Activated CD4-positive, alpha-beta T cell treated with anti-CD3 and anti-CD28 coated beads, Interleukin-2, amount 10 ng/mL, durations not matched to agents 7 days and 5 days (primary cell): Measurements from ENCODE around the gene MFAP5. TPM values are rescaled to one million over a fixed set of nuclear protein-coding genes. Genes with fewer than 3 reads are reported as not detected.

ENCODE experiments used
- CTCF ChIA-PET: fragments of 350-600 bp; sonication (Branson Sonifier 250); formaldehyde crosslinking; loops from one replicate; lab custom pipeline; 2021; ENCODE audit warnings: antibody characterized with exemption; lab: Charles Lee
- POLR2A ChIA-PET: fragments of 350-600 bp; sonication (Branson Sonifier 250); formaldehyde crosslinking; loops from one replicate; lab custom pipeline; 2021; ENCODE audit warnings: antibody characterized with exemption; lab: Charles Lee
- DNase-seq: peaks from one replicate; pipeline ENCODE4 v3.0.0-alpha.2; 2020
- H3K27ac Mint-ChIP-seq: one replicate; pipeline ENCODE4 v1.8.0; 2021; ENCODE audit warnings: mild to moderate bottlenecking, moderate library complexity, mixed read lengths
- H3K27me3 Mint-ChIP-seq: one replicate; pipeline ENCODE4 v1.8.0; 2021; ENCODE audit warnings: mixed read lengths
- H3K36me3 Mint-ChIP-seq: one replicate; pipeline ENCODE4 v1.8.0; 2021; ENCODE audit warnings: low read depth, mixed read lengths
- H3K4me1 Mint-ChIP-seq: one replicate; pipeline ENCODE4 v1.8.0; 2021; ENCODE audit warnings: mixed read lengths
- H3K4me3 Mint-ChIP-seq: one replicate; pipeline ENCODE4 v1.8.0; 2021; ENCODE audit warnings: mild to moderate bottlenecking, moderate library complexity, mixed read lengths
- H3K9me3 Mint-ChIP-seq: one replicate; pipeline ENCODE4 v1.8.0; 2021; ENCODE audit warnings: mixed read lengths
- total RNA-seq, 2 experiments: library from RNA; stranded (reverse); gene quantifications; one replicate each; pipeline ENCODE4 v1.2.3, GENCODE V29; 2021

Gene MFAP5
- total RNA-seq, 2 experiments from 2014 or later, result not detected

- Mint-ChIP-seq H3K27ac (no peak overlapping the region), H3K4me3 (no peak overlapping the region), H3K9me3 (no peaks in the 10 kb centered on the region), H3K4me1 (peaks cover 9% of the 10 kb centered on the region), H3K36me3 (no peaks in the 10 kb centered on the region), H3K27me3 (peaks cover 31% of the 10 kb centered on the region)
- DNase-seq, result no peak
- CTCF ChIA-PET, result interaction anchor here (1.8 kb wide), 1 partner anchor 357 kb away, joined by 5 read pairs; no protein-coding TSS in a partner anchor
- POLR2A ChIA-PET, result no interaction called here
Measured at GRCh38 chr12:8692573-8692972, 29.9 kb upstream of the MFAP5 start.

- Mint-ChIP-seq H3K36me3 (no peaks in the 10 kb centered on the region), H3K4me3 (no peak overlapping the region), H3K27ac (no peak overlapping the region), H3K4me1 (peaks cover 3% of the 10 kb centered on the region), H3K9me3 (no peaks in the 10 kb centered on the region), H3K27me3 (peaks cover 22% of the 10 kb centered on the region)
- no peak for DNase-seq
- ChIA-PET CTCF (no interaction called here), POLR2A (no interaction called here)
Measured at GRCh38 chr12:8689681-8690080, 27.1 kb upstream of the MFAP5 start.

- H3K27ac Mint-ChIP-seq, result no peak overlapping the region
- H3K36me3 Mint-ChIP-seq, result no peaks in the 10 kb centered on the region
- peaks cover 3% of the 10 kb centered on the region for H3K4me1 Mint-ChIP-seq
- no peak overlapping the region for H3K4me3 Mint-ChIP-seq
- no peaks in the 10 kb centered on the region for H3K9me3 Mint-ChIP-seq
- H3K27me3 Mint-ChIP-seq, result peaks cover 22% of the 10 kb centered on the region
- CTCF ChIA-PET, result interaction anchor here (0.6 to 0.7 kb wide), 2 partner anchors 202 to 1329 kb away, joined by 3 to 5 read pairs; no protein-coding TSS in a partner anchor
- DNase-seq, result no peak
- POLR2A ChIA-PET, result no interaction called here
Measured at GRCh38 chr12:8687846-8688601, 25.4 kb upstream of the MFAP5 start.

- Mint-ChIP-seq H3K36me3 (no peaks in the 10 kb centered on the region), H3K4me3 (no peak overlapping the region), H3K27me3 (peaks cover 13% of the 10 kb centered on the region), H3K27ac (no peak overlapping the region), H3K9me3 (no peaks in the 10 kb centered on the region), H3K4me1 (peaks cover 4% of the 10 kb centered on the region)
- ChIA-PET POLR2A (interaction anchor here (0.5 kb wide), 1 partner anchor 369 kb away, joined by 3 read pairs; no protein-coding TSS in a partner anchor), CTCF (no interaction called here)
- DNase-seq, result no peak
Measured at GRCh38 chr12:8685051-8685450, 22.4 kb upstream of the MFAP5 start.

- ChIA-PET POLR2A (no interaction called here), CTCF (interaction anchor here (0.9 kb wide), 2 partner anchors 18 to 209 kb away, joined by 3 read pairs; no protein-coding TSS in a partner anchor)
- Mint-ChIP-seq H3K9me3 (no peaks in the 10 kb centered on the region), H3K27me3 (peaks cover 7% of the 10 kb centered on the region), H3K27ac (no peak overlapping the region), H3K4me1 (peaks cover 4% of the 10 kb centered on the region), H3K36me3 (no peaks in the 10 kb centered on the region), H3K4me3 (no peak overlapping the region)
- no peak for DNase-seq
Measured at GRCh38 chr12:8681129-8681884, 18.7 kb upstream of the MFAP5 start.

- CTCF ChIA-PET, result no interaction called here
- no peaks in the 10 kb centered on the region for H3K36me3 Mint-ChIP-seq
- peaks cover 7% of the 10 kb centered on the region for H3K27me3 Mint-ChIP-seq
- H3K4me3 Mint-ChIP-seq, result no peak overlapping the region
- no peak for DNase-seq
- H3K27ac Mint-ChIP-seq, result no peak overlapping the region
- H3K9me3 Mint-ChIP-seq, result no peaks in the 10 kb centered on the region
- POLR2A ChIA-PET, result no interaction called here
- H3K4me1 Mint-ChIP-seq, result peaks cover 9% of the 10 kb centered on the region
Measured at GRCh38 chr12:8680533-8680932, 17.9 kb upstream of the MFAP5 start.

- ChIA-PET CTCF (interaction anchor here (1.4 kb wide), 1 partner anchor 555 kb away, joined by 3 read pairs; no protein-coding TSS in a partner anchor), POLR2A (no interaction called here)
- DNase-seq, result no peak
- H3K27me3 Mint-ChIP-seq, result peaks cover 5% of the 10 kb centered on the region
- H3K27ac Mint-ChIP-seq, result no peak overlapping the region
- no peaks in the 10 kb centered on the region for H3K36me3 Mint-ChIP-seq
- H3K4me3 Mint-ChIP-seq, result no peak overlapping the region
- H3K9me3 Mint-ChIP-seq, result no peaks in the 10 kb centered on the region
- H3K4me1 Mint-ChIP-seq, result peaks cover 13% of the 10 kb centered on the region
Measured at GRCh38 chr12:8678661-8679111, 16.1 kb upstream of the MFAP5 start.

GRCh38 chr12:8677362-8677761 is 14.7 kb upstream of the MFAP5 start:
- Mint-ChIP-seq H3K27me3 (peaks cover 5% of the 10 kb centered on the region), H3K4me3 (no peak overlapping the region), H3K36me3 (no peaks in the 10 kb centered on the region), H3K4me1 (peaks cover 13% of the 10 kb centered on the region), H3K27ac (no peak overlapping the region), H3K9me3 (no peaks in the 10 kb centered on the region)
- DNase-seq, result no peak
- ChIA-PET POLR2A (no interaction called here), CTCF (interaction anchor here (0.6 kb wide), 1 partner anchor 20 kb away, joined by 3 read pairs; no protein-coding TSS in a partner anchor)

- Mint-ChIP-seq H3K27me3 (peaks cover 1% of the 10 kb centered on the region), H3K4me1 (peaks cover 9% of the 10 kb centered on the region), H3K9me3 (no peaks in the 10 kb centered on the region), H3K27ac (no peak overlapping the region), H3K36me3 (no peaks in the 10 kb centered on the region), H3K4me3 (no peak overlapping the region)
- DNase-seq, result no peak
- ChIA-PET POLR2A (no interaction called here), CTCF (interaction anchor here (0.5 kb wide), 1 partner anchor 20 kb away, joined by 3 read pairs; no protein-coding TSS in a partner anchor)
Measured at GRCh38 chr12:8676651-8677050, 14.0 kb upstream of the MFAP5 start.

GRCh38 chr12:8675591-8676036 is 13.0 kb upstream of the MFAP5 start:
- ChIA-PET CTCF (no interaction called here), POLR2A (no interaction called here)

GRCh38 chr12:8672381-8672780 is 9.8 kb upstream of the MFAP5 start:
- H3K27ac Mint-ChIP-seq, result no peak overlapping the region
- CTCF ChIA-PET, result interaction anchor here (1.0 kb wide), 1 partner anchor 12 kb away, joined by 4 read pairs; no protein-coding TSS in a partner anchor

More at GRCh38 chr12:8675591-8676036, 13.0 kb upstream of the MFAP5 start:
- DNase-seq, result no peak
- Mint-ChIP-seq H3K27me3 (no peaks in the 10 kb centered on the region), H3K27ac (no peak overlapping the region), H3K4me3 (no peak overlapping the region), H3K9me3 (no peaks in the 10 kb centered on the region), H3K36me3 (no peaks in the 10 kb centered on the region), H3K4me1 (peaks cover 9% of the 10 kb centered on the region)

GRCh38 chr12:8668441-8668840 is 5.8 kb upstream of the MFAP5 start:
- ChIA-PET POLR2A (no interaction called here), CTCF (no interaction called here)
- Mint-ChIP-seq H3K27me3 (peaks cover 18% of the 10 kb centered on the region), H3K36me3 (no peaks in the 10 kb centered on the region), H3K9me3 (peaks cover 3% of the 10 kb centered on the region), H3K27ac (no peak overlapping the region), H3K4me3 (no peak overlapping the region), H3K4me1 (no peaks in the 10 kb centered on the region)
- DNase-seq, result no peak

More at GRCh38 chr12:8672381-8672780, 9.8 kb upstream of the MFAP5 start:
- peaks cover 8% of the 10 kb centered on the region for H3K27me3 Mint-ChIP-seq
- peaks cover 3% of the 10 kb centered on the region for H3K9me3 Mint-ChIP-seq
- H3K36me3 Mint-ChIP-seq, result no peaks in the 10 kb centered on the region
- H3K4me3 Mint-ChIP-seq, result no peak overlapping the region
- H3K4me1 Mint-ChIP-seq, result peaks cover 9% of the 10 kb centered on the region
- POLR2A ChIA-PET, result no interaction called here
- DNase-seq, result no peak

GRCh38 chr12:8667270-8667669 is 4.6 kb upstream of the MFAP5 start:
- H3K9me3 Mint-ChIP-seq, result peaks cover 3% of the 10 kb centered on the region
- H3K4me1 Mint-ChIP-seq, result no peaks in the 10 kb centered on the region
- no peak overlapping the region for H3K4me3 Mint-ChIP-seq
- H3K27ac Mint-ChIP-seq, result no peak overlapping the region
- H3K36me3 Mint-ChIP-seq, result no peaks in the 10 kb centered on the region
- ChIA-PET CTCF (no interaction called here), POLR2A (no interaction called here)
- no peak for DNase-seq
- H3K27me3 Mint-ChIP-seq, result peaks cover 18% of the 10 kb centered on the region
